Fibroblast of pulmonary artery (primary cell): ENCODE data around the gene AK2.
"Not testable (repeated sequence)": the region's sequence is repeated elsewhere in the genome, so short reads cannot be mapped to it uniquely, and the experiment has no call there.

Experiments used
- DNase-seq: peaks from one replicate; pipeline ENCODE4 v3.0.0-alpha.2; 2010; ENCODE audit warnings: low read depth
- H3K4me3 ChIP-seq: replicated peaks from 2 replicates; pipeline ENCODE4 v1.5.1; 2011; ENCODE audit warnings: low read depth, mild to moderate bottlenecking, control low read depth, low read length, moderate library complexity
- CTCF ChIP-seq: IDR thresholded peaks from 2 replicates; pipeline ENCODE4 v1.5.1; 2011; ENCODE audit warnings: mild to moderate bottlenecking, control low read depth, low read length, inconsistent platforms; ENCODE audit errors: missing control alignments

AK2 gene

GRCh38 chr1:33080373-33080772, 43.7 kb upstream of the AK2 start:
- no peak for TF ChIP-seq CTCF
- DNase-seq = no peak
- H3K4me3 ChIP-seq = peak overlapping the region; percentile 79

- H3K4me3 ChIP-seq = no peak overlapping the region
- no peak for DNase-seq
- no peak for TF ChIP-seq CTCF
These were observed 41.4 kb upstream of the AK2 start for GRCh38 chr1:33078030-33078591.

GRCh38 chr1:33074193-33074945, 37.7 kb upstream of the AK2 start:
- DNase-seq = no peak
- no peak for TF ChIP-seq CTCF
- no peak overlapping the region for H3K4me3 ChIP-seq

GRCh38 chr1:33072707-33073106, 36.0 kb upstream of the AK2 start:
- DNase-seq = no peak
- TF ChIP-seq CTCF = no peak
- H3K4me3 ChIP-seq = no peak overlapping the region

- no peak for TF ChIP-seq CTCF
- no peak for DNase-seq
These were observed 33.9 kb upstream of the AK2 start for GRCh38 chr1:33070628-33071027.

GRCh38 chr1:33068108-33068507, 31.4 kb upstream of the AK2 start:
- not testable (repeated sequence) for H3K4me3 ChIP-seq, DNase-seq

More at GRCh38 chr1:33070628-33071027, 33.9 kb upstream of the AK2 start:
- no peak overlapping the region for H3K4me3 ChIP-seq

GRCh38 chr1:33066477-33066876, 29.8 kb upstream of the AK2 start:
- H3K4me3 ChIP-seq, DNase-seq: not testable (repeated sequence)

- TF ChIP-seq CTCF = no peak
- no peak overlapping the region for H3K4me3 ChIP-seq
- DNase-seq = no peak
These were observed 28.6 kb upstream of the AK2 start for GRCh38 chr1:33065301-33065700.

- DNase-seq, H3K4me3 ChIP-seq: not testable (repeated sequence)
These were observed 27.6 kb upstream of the AK2 start for GRCh38 chr1:33064284-33064683.
